Measurements from ENCODE around the gene RBBP4. TPM values are rescaled to one million over a fixed set of nuclear protein-coding genes. Genes with fewer than 3 reads are reported as not detected.

RBBP4 gene
- total RNA-seq, 1 experiment from 2014 or later, result 279 TPM

- TF ChIP-seq POLR2A (IDR thresholded peaks at IDR 0.05; ENCODE audit: borderline replicate concordance, extremely low read depth, insufficient read depth, insufficient read length) (no peak), SRF (IDR thresholded peaks at IDR 0.05; ENCODE audit: low read depth) (no peak), ELF1 (IDR thresholded peaks at IDR 0.05; ENCODE audit: borderline replicate concordance, low read depth) (no peak), EZH2phosphoT487 (IDR thresholded peaks at IDR 0.05; ENCODE audit: borderline replicate concordance) (no peak), RAD21 (IDR thresholded peaks at IDR 0.05; ENCODE audit: low read depth) (no peak), TCF7L2 (IDR thresholded peaks at IDR 0.05; ENCODE audit: borderline replicate concordance, extremely low read depth, insufficient read depth, insufficient read length) (no peak), CTCF (IDR thresholded peaks at IDR 0.05 in 2 of 3, conservative IDR thresholded peaks at IDR 0.05 in 1 of 3; ENCODE audit: borderline replicate concordance in 1 of 3, insufficient read depth in 1 of 3, low read depth in 2 of 3, low read length in 2 of 3) (no peak), POLR2AphosphoS5 (IDR thresholded peaks at IDR 0.05; ENCODE audit: low read depth, low read length) (no peak), EZH2 (IDR thresholded peaks at IDR 0.05) (no peak), ATF3 (IDR thresholded peaks at IDR 0.05) (no peak), EGR1 (IDR thresholded peaks at IDR 0.05; ENCODE audit: low read depth) (no peak), CBX3 (IDR thresholded peaks at IDR 0.05; ENCODE audit: low read depth) (no peak), ZBTB33 (IDR thresholded peaks at IDR 0.05; ENCODE audit: extremely low read depth, insufficient replicate concordance, low read length) (no peak), MAX (IDR thresholded peaks at IDR 0.05) (no peak)
- TF ChIP-seq, protein P1, sequence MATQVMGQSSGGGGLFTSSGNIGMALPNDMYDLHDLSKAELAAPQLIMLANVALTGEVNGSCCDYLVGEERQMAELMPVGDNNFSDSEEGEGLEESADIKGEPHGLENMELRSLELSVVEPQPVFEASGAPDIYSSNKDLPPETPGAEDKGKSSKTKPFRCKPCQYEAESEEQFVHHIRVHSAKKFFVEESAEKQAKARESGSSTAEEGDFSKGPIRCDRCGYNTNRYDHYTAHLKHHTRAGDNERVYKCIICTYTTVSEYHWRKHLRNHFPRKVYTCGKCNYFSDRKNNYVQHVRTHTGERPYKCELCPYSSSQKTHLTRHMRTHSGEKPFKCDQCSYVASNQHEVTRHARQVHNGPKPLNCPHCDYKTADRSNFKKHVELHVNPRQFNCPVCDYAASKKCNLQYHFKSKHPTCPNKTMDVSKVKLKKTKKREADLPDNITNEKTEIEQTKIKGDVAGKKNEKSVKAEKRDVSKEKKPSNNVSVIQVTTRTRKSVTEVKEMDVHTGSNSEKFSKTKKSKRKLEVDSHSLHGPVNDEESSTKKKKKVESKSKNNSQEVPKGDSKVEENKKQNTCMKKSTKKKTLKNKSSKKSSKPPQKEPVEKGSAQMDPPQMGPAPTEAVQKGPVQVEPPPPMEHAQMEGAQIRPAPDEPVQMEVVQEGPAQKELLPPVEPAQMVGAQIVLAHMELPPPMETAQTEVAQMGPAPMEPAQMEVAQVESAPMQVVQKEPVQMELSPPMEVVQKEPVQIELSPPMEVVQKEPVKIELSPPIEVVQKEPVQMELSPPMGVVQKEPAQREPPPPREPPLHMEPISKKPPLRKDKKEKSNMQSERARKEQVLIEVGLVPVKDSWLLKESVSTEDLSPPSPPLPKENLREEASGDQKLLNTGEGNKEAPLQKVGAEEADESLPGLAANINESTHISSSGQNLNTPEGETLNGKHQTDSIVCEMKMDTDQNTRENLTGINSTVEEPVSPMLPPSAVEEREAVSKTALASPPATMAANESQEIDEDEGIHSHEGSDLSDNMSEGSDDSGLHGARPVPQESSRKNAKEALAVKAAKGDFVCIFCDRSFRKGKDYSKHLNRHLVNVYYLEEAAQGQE (IDR thresholded peaks at IDR 0.05; ENCODE audit: low read depth), result no peak
- no TSS peak for BruUV-seq (replicated peaks)
- Histone ChIP-seq H2AFZ (ENCODE audit: low read depth, low read length, poor library complexity, severe bottlenecking) (no peak overlapping the region), H3K9me3 (ENCODE audit: control insufficient read depth in 1 of 2, insufficient read depth in 1 of 2, low read depth in 1 of 2, low read length in 2 of 2) (no peaks in the 10 kb centered on the region), H3K27me3 (ENCODE audit: insufficient read depth, low read length) (no peaks in the 10 kb centered on the region), H4K20me1 (ENCODE audit: insufficient read depth) (no peaks in the 10 kb centered on the region), H3K36me3 (ENCODE audit: control insufficient read depth in 1 of 2, insufficient read depth in 2 of 2, low read length in 2 of 2) (no peaks in the 10 kb centered on the region; a peak in 1 of 4 replicates), H3K79me2 (ENCODE audit: insufficient read depth, low read length) (peaks cover 91% of the 10 kb centered on the region), H3K9me2 (ENCODE audit: insufficient read depth) (no peaks in the 10 kb centered on the region), H3K9ac (ENCODE audit: low read length) (no peak overlapping the region), H3K4me3 (replicated peaks in 1 of 2; ENCODE audit: low read depth in 1 of 2, low read length in 2 of 2) (no peak overlapping the region), H3K4me1 (ENCODE audit: control insufficient read depth in 1 of 2, insufficient read depth in 2 of 2, low read length in 2 of 2) (no peaks in the 10 kb centered on the region), H3K27ac (ENCODE audit: low read depth, low read length) (no peak overlapping the region), H3K4me2 (ENCODE audit: low read length) (no peak overlapping the region)
- ChIA-PET CTCF (no interaction called here), RAD21 (ENCODE audit: low non-redundant PET in 1 of 2, low total read pairs in 2 of 2, uncharacterized antibody in 2 of 2, unreplicated experiment in 2 of 2) (no interaction called here), POLR2A (interaction anchor here (1.5 kb wide), 1 partner anchor 11 kb away, joined by 4 read pairs; the partner anchor contains the start of gene RBBP4)
- ATAC-seq, result no peak
- intact Hi-C loops (cut with micrococcal nuclease), result no loop called here
- DNase-seq (ENCODE audit: low read depth, low spot score), result no peak
These were observed 11.4 kb upstream of the RBBP4 start for GRCh38 chr1:32639489-32640075.

Measured in HCT116 (cell line).